Esophagus muscularis mucosa (tissue), 4 donors: ENCODE results near the gene ZSCAN21. TPM values are rescaled to one million over a fixed set of nuclear protein-coding genes. Genes with fewer than 3 reads are reported as not detected.

Source experiments
- DNase-seq: peaks from one replicate; pipeline ENCODE4 v3.0.0-alpha.2; 2017; ENCODE audit errors: extremely low spot score
- H3K27ac ChIP-seq, 4 donors: fragments of 200-600 bp; sonication (generic); replicated peaks in 1 of 4; 1 replicate in 3 of 4; 2 replicates in 1 of 4; pipeline ENCODE4 v1.5.1; 2016 to 2019; ENCODE audit warnings: mild to moderate bottlenecking in 1 of 4
- H3K27me3 ChIP-seq, 4 donors: fragments of 200-600 bp; sonication (generic); one replicate each; pipeline versions ENCODE4 v1.5.1 to v1.6.0; 2016 to 2019
- H3K36me3 ChIP-seq, 4 donors: fragments of 200-600 bp; sonication (generic); one replicate each; pipeline ENCODE4 v1.5.1; 2016 to 2019
- H3K4me1 ChIP-seq, 4 donors: fragments of 200-600 bp; sonication (generic); one replicate each; pipeline ENCODE4 v1.5.1; 2016 to 2019
- H3K4me3 ChIP-seq, 4 donors: fragments of 200-600 bp; sonication (generic); 1 replicate in 2 of 4; 2 replicates in 2 of 4; pipeline ENCODE4 v1.5.1; 2016 to 2019; ENCODE audit warnings: mild to moderate bottlenecking in 4 of 4, moderate library complexity in 1 of 4
- H3K9me3 ChIP-seq, 4 donors: fragments of 200-600 bp; sonication (generic); 1 replicate in 3 of 4; 2 replicates in 1 of 4; pipeline ENCODE4 v1.5.1; 2016 to 2019
- CTCF ChIP-seq, 3 experiments: fragments of 200-600 bp in 2 of 3; fragments of 450-650 bp in 1 of 3; sonication (generic) in 2 of 3; IDR thresholded peaks; one replicate each; pipeline ENCODE4 v1.5.1; 2017 to 2019; ENCODE audit warnings: antibody characterized with exemption in 3 of 3, mild to moderate bottlenecking in 2 of 3, moderate library complexity in 1 of 3
- EP300 ChIP-seq: sonication (generic); formaldehyde crosslinking; IDR thresholded peaks from one replicate; pipeline ENCODE4 v1.6.1; 2017; ENCODE audit warnings: antibody characterized with exemption
- POLR2A ChIP-seq: fragments of 450-650 bp; IDR thresholded peaks from one replicate; pipeline ENCODE4 v1.6.1; 2017; ENCODE audit warnings: antibody characterized with exemption, moderate library complexity, mild to moderate bottlenecking, low read depth
- POLR2AphosphoS5 ChIP-seq, 2 donors: sonication (generic); formaldehyde crosslinking; IDR thresholded peaks; one replicate each; pipeline ENCODE4 v1.6.1; 2017; ENCODE audit warnings: antibody characterized with exemption in 2 of 2
- WGBS: methylation state at CpG from one replicate; pipeline ENCODE4 v1.1.5; 2018; 5-methylcytosine and 5-hydroxymethylcytosine counted together
- intact Hi-C: fragments of 100-400 bp; cut with DNase I; formaldehyde crosslinking; loops from one replicate; pipeline ENCODE4 v1.15.1; 2023
- small RNA-seq, 3 donors: library from RNA; depleted of rRNA; stranded (forward); fragments of <200 nt; gene quantifications; one replicate each; pipeline ENCODE3, GENCODE V24; 2016
- total RNA-seq, 4 donors: library from RNA; depleted of rRNA; stranded (reverse); fragments of >200 nt; gene quantifications; one replicate each; pipeline versions ENCODE4 v1.1.0 to v1.2.1, GENCODE V29; 2016

Gene ZSCAN21
- total RNA-seq, 4 donors from 2014 or later, result 12.9 to 18.4 (median 16.1) TPM

GRCh38 chr7:100111914-100112313 is 62.3 kb downstream of the ZSCAN21 start:
- DNase-seq, result no peak
- no peaks in the 10 kb centered on the region for H3K4me1 ChIP-seq
- no peaks in the 10 kb centered on the region for H3K27me3 ChIP-seq
- TF ChIP-seq EP300 (no peak), POLR2AphosphoS5 (IDR thresholded peaks at IDR 0.05) (no peak), CTCF (IDR thresholded peaks at IDR 0.05) (no peak), POLR2A (no peak)
- WGBS, result 78% methylated on average over 7 of the region's 13 CpGs
- no peaks in the 10 kb centered on the region for H3K9me3 ChIP-seq
- H3K4me3 ChIP-seq, result no peak overlapping the region
- intact Hi-C loops, result no loop called here
- no peak overlapping the region for H3K27ac ChIP-seq
- peaks cover 30 to 82% (median 74%) of the 10 kb centered on the region in 4 donors for H3K36me3 ChIP-seq

Small RNA genes lying within 50 kb of the gene (small RNA-seq; reads per million reads assigned to genes)
- gene MIR106B, result 50.4 to 64.0 (median 59.8) reads per million in 3 donors
- gene MIR25, result 1,008 to 1,328 (median 1,111) reads per million in 3 donors
- 130 to 153 (median 147) reads per million in 3 donors for gene MIR93

Other genes starting within 250 kb of the ZSCAN21 start
- not detected for gene CYP3A43, start 221.8 kb upstream of the ZSCAN21 start, total RNA-seq
- gene OR2AE1, start 172.7 kb upstream of the ZSCAN21 start, total RNA-seq, result under 1 TPM in 1 of 4 donors, not detected in 3; 0.65 TPM
- 10 to 100 TPM; 21.2 to 27.8 (median 24.7) TPM for gene TRIM4, start 130.2 kb upstream of the ZSCAN21 start, total RNA-seq
- not detected for gene GJC3, start 120.2 kb upstream of the ZSCAN21 start, total RNA-seq
- gene AZGP1, start 73.7 kb upstream of the ZSCAN21 start, total RNA-seq, result 1 to 10 TPM; 2.5 to 3.4 (median 3.0) TPM
- gene ZKSCAN1, start 34.2 kb upstream of the ZSCAN21 start, total RNA-seq, result 10 to 100 TPM; 22.7 to 27.0 (median 24.0) TPM
- gene ZNF3, start 31.9 kb downstream of the ZSCAN21 start, total RNA-seq, result 10 to 100 TPM; 15.6 to 25.3 (median 20.7) TPM
- 10 to 100 TPM; 49.4 to 97.6 (median 73.7) TPM for gene COPS6, start 39.2 kb downstream of the ZSCAN21 start, total RNA-seq
- 10 to 100 TPM; 35.3 to 60.3 (median 41.1) TPM for gene MCM7, start 51.6 kb downstream of the ZSCAN21 start, total RNA-seq
- gene AP4M1, start 51.9 kb downstream of the ZSCAN21 start, total RNA-seq, result 10 to 100 TPM; 19.9 to 31.7 (median 26.1) TPM
- gene TAF6, start 69.6 kb downstream of the ZSCAN21 start, total RNA-seq, result 10 to 100 TPM; 48.5 to 92.1 (median 77.8) TPM
- gene CNPY4, start 69.9 kb downstream of the ZSCAN21 start, total RNA-seq, result 10 to 100 TPM in 3 of 4 donors, 1 to 10 TPM in 1; 8.3 to 16.2 (median 13.3) TPM
- 1 to 10 TPM; 3.1 to 8.8 (median 5.0) TPM for gene MBLAC1, start 77.2 kb downstream of the ZSCAN21 start, total RNA-seq
- 100 to 1,000 TPM; 117 to 184 (median 152) TPM for gene LAMTOR4, start 99.1 kb downstream of the ZSCAN21 start, total RNA-seq
- gene TRAPPC14, start 108.9 kb downstream of the ZSCAN21 start, total RNA-seq, result 1 to 10 TPM; 5.5 to 8.8 (median 6.8) TPM
- 1 to 10 TPM; 1.6 to 7.3 (median 2.8) TPM for gene GAL3ST4, start 118.8 kb downstream of the ZSCAN21 start, total RNA-seq
- gene GPC2, start 127.6 kb downstream of the ZSCAN21 start, total RNA-seq, result 1 to 10 TPM in 1 of 4 donors, under 1 TPM in 3; 0.33 to 1.0 (median 0.71) TPM
- under 1 TPM in 3 of 4 donors, not detected in 1; 0.13 to 0.92 (median 0.50) TPM for gene STAG3, start 128.1 kb downstream of the ZSCAN21 start, total RNA-seq
- gene PVRIG, start 170.2 kb downstream of the ZSCAN21 start, total RNA-seq, result 1 to 10 TPM in 2 of 4 donors, under 1 TPM in 1, not detected in 1; 0.23 to 1.5 (median 1.4) TPM